ENCODE results near the gene CSNK1E.

Gene CSNK1E

DNA sequence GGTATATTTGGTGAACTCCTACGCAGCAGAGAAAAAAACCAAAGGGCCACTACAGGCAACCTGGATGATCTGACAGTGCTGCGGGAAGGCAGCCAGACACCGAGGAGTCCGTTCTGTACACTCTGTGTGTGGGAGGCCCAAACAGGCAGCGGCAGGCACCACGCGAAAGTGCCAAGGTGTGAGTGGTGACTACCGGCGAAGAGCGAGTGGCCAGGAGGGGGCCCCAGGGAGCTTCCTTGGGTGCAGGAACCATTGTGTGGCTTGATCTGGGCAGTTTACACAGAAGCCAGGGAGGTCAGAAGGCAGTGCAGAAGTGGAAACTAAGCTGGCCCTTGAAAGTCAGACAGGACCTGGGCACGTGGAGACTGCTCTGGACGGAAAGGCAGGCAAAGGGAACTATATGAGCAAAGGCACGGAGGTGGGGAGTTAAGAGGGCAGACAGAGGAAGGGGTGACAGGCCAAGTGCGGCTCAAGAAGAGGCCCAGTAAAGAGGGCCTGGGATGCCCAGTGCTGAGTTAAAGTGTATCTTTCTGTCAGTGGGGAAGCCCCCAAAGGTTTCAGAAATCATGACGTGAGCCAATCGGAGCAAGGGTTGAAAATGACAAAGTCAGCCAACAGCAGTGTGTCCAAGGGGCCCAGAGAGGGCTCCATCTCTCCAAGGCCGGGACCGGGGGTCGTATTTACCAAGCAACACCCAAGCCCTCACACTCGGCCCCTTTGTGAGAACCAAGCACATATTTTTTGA lies 55.0 kb downstream of the CSNK1E start:
- H2AFZ ChIP-seq (ENCODE audit: low read length, unreplicated experiment), result no peak overlapping the region
- H3K27ac ChIP-seq (ENCODE audit: low read depth, low read length), result no peak overlapping the region
- H3K4me3 ChIP-seq (ENCODE audit: low read depth, low read length), result no peak overlapping the region
- peaks cover 9% of the 10 kb centered on the region for H3K4me1 ChIP-seq (ENCODE audit: control insufficient read depth, insufficient read depth, low read length, unreplicated experiment)
- H3K79me2 ChIP-seq (ENCODE audit: control insufficient read depth, insufficient read depth, low read length, unreplicated experiment), result peaks cover 75% of the 10 kb centered on the region
- H3K36me3 ChIP-seq (ENCODE audit: insufficient read depth, low read length), result no peaks in the 10 kb centered on the region
- no peaks in the 10 kb centered on the region for H3K27me3 ChIP-seq (ENCODE audit: insufficient read depth, low read length)

GRCh38 chr22:38260761-38261681 lies 56.2 kb downstream of the CSNK1E start:
- Histone ChIP-seq H3K79me2 (ENCODE audit: control insufficient read depth, insufficient read depth, low read length, unreplicated experiment) (peaks cover 74% of the 10 kb centered on the region), H3K27ac (ENCODE audit: low read depth, low read length) (no peak overlapping the region), H3K36me3 (ENCODE audit: insufficient read depth, low read length) (no peaks in the 10 kb centered on the region), H3K4me1 (ENCODE audit: control insufficient read depth, insufficient read depth, low read length, unreplicated experiment) (peaks cover 14% of the 10 kb centered on the region), H3K27me3 (ENCODE audit: insufficient read depth, low read length) (no peaks in the 10 kb centered on the region), H3K4me3 (ENCODE audit: low read depth, low read length) (no peak overlapping the region), H2AFZ (ENCODE audit: low read length, unreplicated experiment) (no peak overlapping the region)

- Histone ChIP-seq H3K36me3 (ENCODE audit: insufficient read depth, low read length) (no peaks in the 10 kb centered on the region), H2AFZ (ENCODE audit: low read length, unreplicated experiment) (no peak overlapping the region), H3K4me3 (ENCODE audit: low read depth, low read length) (no peak overlapping the region), H3K79me2 (ENCODE audit: control insufficient read depth, insufficient read depth, low read length, unreplicated experiment) (peaks cover 64% of the 10 kb centered on the region), H3K27me3 (ENCODE audit: insufficient read depth, low read length) (no peaks in the 10 kb centered on the region), H3K27ac (ENCODE audit: low read depth, low read length) (no peak overlapping the region), H3K4me1 (ENCODE audit: control insufficient read depth, insufficient read depth, low read length, unreplicated experiment) (peaks cover 14% of the 10 kb centered on the region)
Measured at GRCh38 chr22:38259370-38259769, 57.9 kb downstream of the CSNK1E start.

- no peak overlapping the region for H3K4me3 ChIP-seq (ENCODE audit: low read depth, low read length)
- H3K4me1 ChIP-seq (ENCODE audit: control insufficient read depth, insufficient read depth, low read length, unreplicated experiment), result peaks cover 14% of the 10 kb centered on the region
- H2AFZ ChIP-seq (ENCODE audit: low read length, unreplicated experiment), result no peak overlapping the region
- H3K27ac ChIP-seq (ENCODE audit: low read depth, low read length), result no peak overlapping the region
- H3K27me3 ChIP-seq (ENCODE audit: insufficient read depth, low read length), result no peaks in the 10 kb centered on the region
- H3K79me2 ChIP-seq (ENCODE audit: control insufficient read depth, insufficient read depth, low read length, unreplicated experiment), result peaks cover 59% of the 10 kb centered on the region
- no peaks in the 10 kb centered on the region for H3K36me3 ChIP-seq (ENCODE audit: insufficient read depth, low read length)
Measured at GRCh38 chr22:38258895-38259294, 58.3 kb downstream of the CSNK1E start.

GRCh38 chr22:38257650-38258250 lies 59.5 kb downstream of the CSNK1E start:
- peaks cover 14% of the 10 kb centered on the region for H3K4me1 ChIP-seq (ENCODE audit: control insufficient read depth, insufficient read depth, low read length, unreplicated experiment)
- peak overlapping the region; percentile 82 for H3K27ac ChIP-seq (ENCODE audit: low read depth, low read length)
- H3K27me3 ChIP-seq (ENCODE audit: insufficient read depth, low read length), result no peaks in the 10 kb centered on the region
- peaks cover 52% of the 10 kb centered on the region for H3K79me2 ChIP-seq (ENCODE audit: control insufficient read depth, insufficient read depth, low read length, unreplicated experiment)
- peak overlapping the region; percentile 85 for H2AFZ ChIP-seq (ENCODE audit: low read length, unreplicated experiment)
- peak overlapping the region; percentile 71 for H3K4me3 ChIP-seq (ENCODE audit: low read depth, low read length)
- no peaks in the 10 kb centered on the region for H3K36me3 ChIP-seq (ENCODE audit: insufficient read depth, low read length)

DNA sequence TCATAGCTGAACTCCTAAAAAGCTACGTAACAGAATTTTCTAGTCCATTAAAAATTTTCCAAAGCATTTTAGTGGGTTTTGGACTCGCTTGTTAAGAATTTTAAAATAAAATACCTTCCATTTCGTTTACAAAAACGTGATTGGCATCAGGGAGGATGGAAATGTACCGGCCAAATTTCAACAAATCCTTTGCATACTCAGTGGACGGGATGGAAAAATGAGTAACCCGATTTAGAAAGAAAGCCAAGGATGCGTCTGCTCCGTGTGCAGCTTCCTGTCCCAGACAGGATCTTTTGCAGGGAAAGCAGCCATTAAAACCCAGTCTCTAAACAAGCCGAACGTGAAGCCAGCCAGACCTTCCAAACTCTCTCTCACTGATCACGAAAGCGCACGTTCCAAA lies 60.1 kb downstream of the CSNK1E start:
- H2AFZ ChIP-seq (ENCODE audit: low read length, unreplicated experiment), result peak overlapping the region; percentile 85
- peak overlapping the region; percentile 71 for H3K4me3 ChIP-seq (ENCODE audit: low read depth, low read length)
- H3K79me2 ChIP-seq (ENCODE audit: control insufficient read depth, insufficient read depth, low read length, unreplicated experiment), result peaks cover 51% of the 10 kb centered on the region
- peaks cover 14% of the 10 kb centered on the region for H3K4me1 ChIP-seq (ENCODE audit: control insufficient read depth, insufficient read depth, low read length, unreplicated experiment)
- no peaks in the 10 kb centered on the region for H3K36me3 ChIP-seq (ENCODE audit: insufficient read depth, low read length)
- H3K27me3 ChIP-seq (ENCODE audit: insufficient read depth, low read length), result no peaks in the 10 kb centered on the region
- H3K27ac ChIP-seq (ENCODE audit: low read depth, low read length), result peak overlapping the region; percentile 82

GRCh38 chr22:38255697-38256096 lies 61.5 kb downstream of the CSNK1E start:
- peaks cover 14% of the 10 kb centered on the region for H3K4me1 ChIP-seq (ENCODE audit: control insufficient read depth, insufficient read depth, low read length, unreplicated experiment)
- no peaks in the 10 kb centered on the region for H3K27me3 ChIP-seq (ENCODE audit: insufficient read depth, low read length)
- H3K79me2 ChIP-seq (ENCODE audit: control insufficient read depth, insufficient read depth, low read length, unreplicated experiment), result peaks cover 47% of the 10 kb centered on the region
- H2AFZ ChIP-seq (ENCODE audit: low read length, unreplicated experiment), result no peak overlapping the region
- no peak overlapping the region for H3K4me3 ChIP-seq (ENCODE audit: low read depth, low read length)
- H3K27ac ChIP-seq (ENCODE audit: low read depth, low read length), result no peak overlapping the region
- H3K36me3 ChIP-seq (ENCODE audit: insufficient read depth, low read length), result no peaks in the 10 kb centered on the region

GRCh38 chr22:38251341-38251692 lies 65.9 kb downstream of the CSNK1E start:
- Histone ChIP-seq H3K27me3 (ENCODE audit: insufficient read depth, low read length) (no peaks in the 10 kb centered on the region), H3K36me3 (ENCODE audit: insufficient read depth, low read length) (no peaks in the 10 kb centered on the region), H3K79me2 (ENCODE audit: control insufficient read depth, insufficient read depth, low read length, unreplicated experiment) (peaks cover 22% of the 10 kb centered on the region), H3K27ac (ENCODE audit: low read depth, low read length) (no peak overlapping the region), H3K4me1 (ENCODE audit: control insufficient read depth, insufficient read depth, low read length, unreplicated experiment) (no peaks in the 10 kb centered on the region), H2AFZ (ENCODE audit: low read length, unreplicated experiment) (no peak overlapping the region), H3K4me3 (ENCODE audit: low read depth, low read length) (no peak overlapping the region)

- Histone ChIP-seq H2AFZ (ENCODE audit: low read length, unreplicated experiment) (no peak overlapping the region), H3K4me3 (ENCODE audit: low read depth, low read length) (no peak overlapping the region), H3K4me1 (ENCODE audit: control insufficient read depth, insufficient read depth, low read length, unreplicated experiment) (no peaks in the 10 kb centered on the region), H3K27me3 (ENCODE audit: insufficient read depth, low read length) (no peaks in the 10 kb centered on the region), H3K36me3 (ENCODE audit: insufficient read depth, low read length) (no peaks in the 10 kb centered on the region), H3K27ac (ENCODE audit: low read depth, low read length) (no peak overlapping the region), H3K79me2 (ENCODE audit: control insufficient read depth, insufficient read depth, low read length, unreplicated experiment) (peaks cover 19% of the 10 kb centered on the region)
Measured at GRCh38 chr22:38250643-38251340, 66.4 kb downstream of the CSNK1E start.
